Upper lobe of left lung (tissue), 4 donors: ENCODE data around the gene PRIMPOL.

ENCODE experiments used
- EP300 ChIP-seq, 4 donors: sonication (generic); formaldehyde crosslinking; IDR thresholded peaks; one replicate each; pipeline ENCODE4 v1.5.1; 2017; ENCODE audit warnings: antibody characterized with exemption in 4 of 4, control low read depth in 2 of 4
- POLR2A ChIP-seq, 4 donors: fragments of 450-650 bp; IDR thresholded peaks; one replicate each; pipeline ENCODE4 v1.5.1; 2016 to 2017; ENCODE audit warnings: antibody characterized with exemption in 4 of 4, mild to moderate bottlenecking in 2 of 4
- POLR2AphosphoS5 ChIP-seq, 2 donors: sonication (generic); formaldehyde crosslinking; IDR thresholded peaks; one replicate each; pipeline ENCODE4 v1.5.1; 2017; ENCODE audit warnings: antibody characterized with exemption in 2 of 2
- TF ChIP-seq, protein P1 (sequence below), 6 experiments: fragments of 450-650 bp in 4 of 6; fragments of 200-600 bp in 2 of 6; sonication (generic) in 2 of 6; IDR thresholded peaks; one replicate each; pipeline ENCODE4 v1.5.1; 2016 to 2019; ENCODE audit warnings: antibody characterized with exemption in 6 of 6

- TF ChIP-seq, protein P1, sequence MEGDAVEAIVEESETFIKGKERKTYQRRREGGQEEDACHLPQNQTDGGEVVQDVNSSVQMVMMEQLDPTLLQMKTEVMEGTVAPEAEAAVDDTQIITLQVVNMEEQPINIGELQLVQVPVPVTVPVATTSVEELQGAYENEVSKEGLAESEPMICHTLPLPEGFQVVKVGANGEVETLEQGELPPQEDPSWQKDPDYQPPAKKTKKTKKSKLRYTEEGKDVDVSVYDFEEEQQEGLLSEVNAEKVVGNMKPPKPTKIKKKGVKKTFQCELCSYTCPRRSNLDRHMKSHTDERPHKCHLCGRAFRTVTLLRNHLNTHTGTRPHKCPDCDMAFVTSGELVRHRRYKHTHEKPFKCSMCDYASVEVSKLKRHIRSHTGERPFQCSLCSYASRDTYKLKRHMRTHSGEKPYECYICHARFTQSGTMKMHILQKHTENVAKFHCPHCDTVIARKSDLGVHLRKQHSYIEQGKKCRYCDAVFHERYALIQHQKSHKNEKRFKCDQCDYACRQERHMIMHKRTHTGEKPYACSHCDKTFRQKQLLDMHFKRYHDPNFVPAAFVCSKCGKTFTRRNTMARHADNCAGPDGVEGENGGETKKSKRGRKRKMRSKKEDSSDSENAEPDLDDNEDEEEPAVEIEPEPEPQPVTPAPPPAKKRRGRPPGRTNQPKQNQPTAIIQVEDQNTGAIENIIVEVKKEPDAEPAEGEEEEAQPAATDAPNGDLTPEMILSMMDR (IDR thresholded peaks at IDR 0.05): no peak
- TF ChIP-seq EP300 (IDR thresholded peaks at IDR 0.05): no peak
- no peak for TF ChIP-seq POLR2AphosphoS5 (IDR thresholded peaks at IDR 0.05)
- no peak for TF ChIP-seq POLR2A (IDR thresholded peaks at IDR 0.05)
Measured at GRCh38 chr4:184713887-184714286, 64.3 kb downstream of the PRIMPOL start.
